ENCODE results near the gene ADM5.

DNA sequence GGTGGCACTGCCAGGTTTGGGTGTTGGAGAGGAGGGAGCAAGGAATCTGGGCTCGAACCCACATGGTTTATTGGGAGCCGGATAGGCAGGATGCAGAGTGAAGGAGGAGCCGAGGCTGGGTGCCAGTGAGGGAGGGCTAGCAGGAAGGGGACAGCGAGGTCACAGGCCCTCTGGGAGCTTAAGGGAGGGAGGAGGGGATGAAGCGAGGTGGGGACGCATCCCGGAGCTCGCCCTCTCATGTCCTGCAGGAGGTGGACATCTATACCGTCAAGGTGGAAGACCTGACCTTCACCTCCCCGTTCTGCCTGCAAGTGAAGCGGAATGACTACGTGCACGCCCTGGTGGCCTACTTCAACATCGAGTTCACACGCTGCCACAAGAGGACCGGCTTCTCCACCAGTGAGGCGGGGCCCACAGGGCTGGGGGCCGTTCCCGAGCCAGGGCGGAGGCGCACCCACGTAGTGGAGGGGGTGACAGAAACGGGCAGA lies 3.5 kb upstream of the ADM5 start:
- TF ChIP-seq YY1 (IDR thresholded peaks at IDR 0.05; ENCODE audit: insufficient read depth, insufficient read length) (no peak), ZNF274 (IDR thresholded peaks at IDR 0.05; ENCODE audit: low read depth, low read length) (no peak), SUZ12 (IDR thresholded peaks at IDR 0.05; ENCODE audit: extremely low read depth, insufficient read depth, insufficient read length) (no peak)
